Hair follicular keratinocyte (primary cell): ENCODE measurements around the gene RARA. TPM values are rescaled to one million over a fixed set of nuclear protein-coding genes. Genes with fewer than 3 reads are reported as not detected.

Experiments
- total RNA-seq: library from RNA; depleted of rRNA; stranded (reverse); fragments of >200 nt; gene quantifications from 2 replicates; pipeline ENCODE4 v1.2.3, GENCODE V29; 2015

Gene RARA
- 16.9 and 18.9 TPM in 2 replicates for total RNA-seq

GRCh38 chr17:40309031-40309948 is at the start of gene RARA:
Gene RARA (plus strand): TSS chr17:40309180. CDS start chr17:40331219, 22,039 bp downstream.

GRCh38 chr17:40287494-40288369 is 21.2 kb upstream of the RARA start, which contains the start of gene CDC6:
Gene CDC6 (plus strand): TSS chr17:40287879. CDS start chr17:40289421, 1,542 bp downstream.

GRCh38 chr17:40364121-40364861 is 55.3 kb downstream of the RARA start, which contains the start of gene GJD3:
Gene GJD3 (minus strand): TSS chr17:40364737. CDS start chr17:40363815, 922 bp downstream.

Other genes starting within 250 kb of the RARA start
- 10.5 and 11.3 TPM in 2 replicates for gene THRA, start 246.2 kb upstream of the RARA start, total RNA-seq
- 4.9 and 6.9 TPM in 2 replicates for gene NR1D1, start 208.6 kb upstream of the RARA start, total RNA-seq
- 40.4 and 42.8 TPM in 2 replicates for gene MSL1, start 187.2 kb upstream of the RARA start, total RNA-seq
- 21.4 and 22.2 TPM in 2 replicates for gene CASC3, start 168.6 kb upstream of the RARA start, total RNA-seq
- 6.8 and 7.1 TPM in 2 replicates for gene RAPGEFL1, start 131.7 kb upstream of the RARA start, total RNA-seq
- 7.3 and 9.7 TPM in 2 replicates for gene WIPF2, start 89.9 kb upstream of the RARA start, total RNA-seq
- gene CDC6, start 21.3 kb upstream of the RARA start, total RNA-seq: 13.6 and 40.7 TPM in 2 replicates
- gene GJD3, start 55.6 kb downstream of the RARA start, total RNA-seq: not detected in 2 replicates
- gene TOP2A, start 108.7 kb downstream of the RARA start, total RNA-seq: 35.8 and 125 TPM in 2 replicates
- 6.4 and 15.5 TPM in 2 replicates for gene IGFBP4, start 134.3 kb downstream of the RARA start, total RNA-seq
- gene TNS4, start 192.4 kb downstream of the RARA start, total RNA-seq: 286 and 305 TPM in 2 replicates